ENCODE measurements around the gene ZCWPW1. TPM values are rescaled to one million over a fixed set of nuclear protein-coding genes. Genes with fewer than 3 reads are reported as not detected.

ZCWPW1 gene
- total RNA-seq, 2 donors from 2014 or later: 1.6 to 3.3 TPM

DNA sequence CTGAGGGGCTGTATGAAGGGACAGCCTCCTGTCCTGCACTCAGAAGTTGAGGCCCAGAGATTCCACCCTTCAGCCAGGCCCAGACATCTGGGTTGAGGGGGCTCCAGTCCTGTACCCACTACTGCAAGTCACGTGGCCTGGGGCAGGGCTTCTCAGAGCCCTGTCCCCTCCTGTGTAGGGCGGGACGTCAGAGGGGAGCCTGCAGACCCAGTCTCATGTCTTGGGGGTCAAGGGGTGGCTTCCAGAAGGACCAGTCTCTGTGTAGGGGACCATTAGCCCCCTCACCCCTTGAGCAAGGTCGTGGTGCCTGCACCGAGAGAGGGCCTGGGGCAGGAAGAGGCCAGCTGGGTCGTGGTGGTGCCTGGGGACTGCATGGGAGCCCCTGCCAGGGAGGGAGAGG is 55.8 kb downstream of the ZCWPW1 start:
- TF ChIP-seq, protein P1, sequence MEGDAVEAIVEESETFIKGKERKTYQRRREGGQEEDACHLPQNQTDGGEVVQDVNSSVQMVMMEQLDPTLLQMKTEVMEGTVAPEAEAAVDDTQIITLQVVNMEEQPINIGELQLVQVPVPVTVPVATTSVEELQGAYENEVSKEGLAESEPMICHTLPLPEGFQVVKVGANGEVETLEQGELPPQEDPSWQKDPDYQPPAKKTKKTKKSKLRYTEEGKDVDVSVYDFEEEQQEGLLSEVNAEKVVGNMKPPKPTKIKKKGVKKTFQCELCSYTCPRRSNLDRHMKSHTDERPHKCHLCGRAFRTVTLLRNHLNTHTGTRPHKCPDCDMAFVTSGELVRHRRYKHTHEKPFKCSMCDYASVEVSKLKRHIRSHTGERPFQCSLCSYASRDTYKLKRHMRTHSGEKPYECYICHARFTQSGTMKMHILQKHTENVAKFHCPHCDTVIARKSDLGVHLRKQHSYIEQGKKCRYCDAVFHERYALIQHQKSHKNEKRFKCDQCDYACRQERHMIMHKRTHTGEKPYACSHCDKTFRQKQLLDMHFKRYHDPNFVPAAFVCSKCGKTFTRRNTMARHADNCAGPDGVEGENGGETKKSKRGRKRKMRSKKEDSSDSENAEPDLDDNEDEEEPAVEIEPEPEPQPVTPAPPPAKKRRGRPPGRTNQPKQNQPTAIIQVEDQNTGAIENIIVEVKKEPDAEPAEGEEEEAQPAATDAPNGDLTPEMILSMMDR (IDR thresholded peaks at IDR 0.05): no peak
- no peak for TF ChIP-seq POLR2A (IDR thresholded peaks at IDR 0.05)
- ATAC-seq (no peak), DNase-seq (no peak)
- Histone ChIP-seq H3K36me3 (replicated peaks in 1 of 2; ENCODE audit: insufficient read depth in 1 of 2, low read depth in 2 of 2) (no peaks in the 10 kb centered on the region), H3K4me1 (no peaks in the 10 kb centered on the region), H3K9me3 (no peaks in the 10 kb centered on the region), H3K27ac (peak overlapping the region in 1 of 4 donors; percentile 61), H3K27me3 (no peaks in the 10 kb centered on the region), H3K4me3 (no peak overlapping the region)
- intact Hi-C loops (cut with DNase I): no loop called here
- WGBS, 2 donors: 40 to 58% methylated on average over 2 to 6 of the region's 6 CpGs

DNA sequence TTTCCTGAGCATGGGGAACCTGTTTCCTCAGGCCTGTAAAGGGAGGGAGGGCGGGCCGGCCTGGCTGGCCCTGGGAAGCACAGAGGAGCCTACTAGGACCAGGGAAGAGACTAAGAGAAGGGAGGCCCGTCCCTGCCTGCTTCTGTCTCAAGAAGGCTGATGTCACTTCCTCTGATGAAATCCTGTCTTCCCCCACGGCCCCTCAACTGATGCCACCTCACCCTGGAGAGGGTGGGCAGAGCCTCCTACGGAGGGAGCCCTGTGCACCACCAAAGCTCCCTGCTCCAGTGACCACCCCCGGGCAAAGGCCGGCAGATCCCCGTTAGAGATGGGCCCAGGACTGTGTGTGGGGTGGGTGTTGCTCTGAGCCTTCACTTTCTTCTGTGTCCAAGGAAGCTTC is 56.2 kb downstream of the ZCWPW1 start:
- no peak overlapping the region for H3K4me3 ChIP-seq
- no peaks in the 10 kb centered on the region for H3K4me1 ChIP-seq
- no peak for TF ChIP-seq POLR2A (IDR thresholded peaks at IDR 0.05)
- TF ChIP-seq, protein P1 (IDR thresholded peaks at IDR 0.05): no peak
- H3K27ac ChIP-seq: peak overlapping the region in 1 of 4 donors; percentile 61
- intact Hi-C loops (cut with DNase I): no loop called here
- H3K36me3 ChIP-seq (replicated peaks in 1 of 2; ENCODE audit: insufficient read depth in 1 of 2, low read depth in 2 of 2): no peaks in the 10 kb centered on the region
- no peaks in the 10 kb centered on the region for H3K9me3 ChIP-seq
- peak in 1 of 4 donors; percentile 60 for DNase-seq
- H3K27me3 ChIP-seq: no peaks in the 10 kb centered on the region
- ATAC-seq: no peak
- 37 to 43% methylated on average over 4 to 8 of the region's 8 CpGs for WGBS, 2 donors

DNA sequence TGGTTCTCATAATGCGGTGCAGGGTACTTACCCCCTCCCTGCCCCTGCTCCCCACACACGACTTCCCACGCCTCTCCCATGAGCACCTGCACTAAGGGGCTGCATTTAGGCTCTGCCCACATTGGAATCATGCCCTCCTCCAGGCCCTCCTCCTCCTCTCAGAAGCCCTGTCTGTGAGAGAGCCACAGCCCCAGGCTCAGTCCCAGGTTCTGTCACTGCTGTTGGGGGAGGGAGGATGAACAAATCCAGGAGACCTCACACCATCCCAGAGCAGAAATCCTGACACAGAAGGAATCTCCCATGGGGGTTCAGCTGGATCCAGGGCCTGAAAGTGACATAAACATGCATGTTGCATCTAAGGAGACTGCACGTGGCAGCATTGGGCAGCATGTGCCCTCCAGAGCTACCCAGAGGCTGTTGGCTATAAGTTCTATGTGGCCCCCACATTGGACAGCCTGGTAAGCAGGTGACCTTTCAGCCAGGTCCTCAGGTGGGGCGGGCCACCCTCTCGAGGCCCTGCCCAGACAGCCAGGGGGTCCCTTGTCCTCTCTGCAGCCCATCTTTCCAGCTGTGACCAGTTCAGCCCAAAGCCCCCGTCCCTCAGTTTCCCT is 56.8 kb downstream of the ZCWPW1 start:
- H3K27me3 ChIP-seq: no peaks in the 10 kb centered on the region
- DNase-seq (no peak), ATAC-seq (no peak)
- WGBS, 2 donors: 63 to 77% methylated on average over 3 to 7 of the region's 7 CpGs
- no peak overlapping the region for H3K4me3 ChIP-seq
- intact Hi-C loops (cut with DNase I): no loop called here
- no peaks in the 10 kb centered on the region for H3K36me3 ChIP-seq (replicated peaks in 1 of 2; ENCODE audit: insufficient read depth in 1 of 2, low read depth in 2 of 2)
- H3K9me3 ChIP-seq: no peaks in the 10 kb centered on the region
- no peaks in the 10 kb centered on the region for H3K4me1 ChIP-seq
- no peak overlapping the region for H3K27ac ChIP-seq
- TF ChIP-seq POLR2A (IDR thresholded peaks at IDR 0.05): no peak
- TF ChIP-seq, protein P1 (IDR thresholded peaks at IDR 0.05): no peak

DNA sequence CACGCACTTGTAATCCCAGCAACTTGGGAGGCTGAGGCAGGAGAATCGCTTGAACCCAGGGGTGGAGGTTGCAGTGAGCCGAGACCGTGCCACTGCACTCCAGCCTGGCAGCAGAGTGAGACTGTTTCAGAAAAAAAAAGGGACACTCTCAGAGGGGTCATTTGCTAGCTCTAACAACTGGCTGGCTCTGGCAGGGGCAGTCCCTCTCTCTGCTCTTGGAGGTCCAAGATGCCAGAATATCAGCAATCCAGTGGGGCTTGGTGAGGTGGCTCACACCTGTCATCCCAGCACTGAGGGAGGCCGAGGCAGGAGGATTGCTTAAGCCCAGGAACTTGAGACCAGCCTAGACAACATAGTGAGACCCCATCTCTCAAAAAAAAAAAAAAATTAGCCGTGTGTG is 57.8 kb downstream of the ZCWPW1 start:
- no peaks in the 10 kb centered on the region for H3K27me3 ChIP-seq
- 75 to 86% methylated on average over 6 of the region's 6 CpGs for WGBS, 2 donors
- no peak overlapping the region for H3K27ac ChIP-seq
- intact Hi-C loops (cut with DNase I): no loop called here
- H3K4me3 ChIP-seq: no peak overlapping the region
- no peaks in the 10 kb centered on the region for H3K36me3 ChIP-seq (replicated peaks in 1 of 2; ENCODE audit: insufficient read depth in 1 of 2, low read depth in 2 of 2)
- H3K9me3 ChIP-seq: no peaks in the 10 kb centered on the region
- DNase-seq: no peak
- TF ChIP-seq, protein P1 (IDR thresholded peaks at IDR 0.05): no peak
- TF ChIP-seq POLR2A (IDR thresholded peaks at IDR 0.05): no peak
- no peaks in the 10 kb centered on the region for H3K4me1 ChIP-seq
- ATAC-seq: no peak

DNA sequence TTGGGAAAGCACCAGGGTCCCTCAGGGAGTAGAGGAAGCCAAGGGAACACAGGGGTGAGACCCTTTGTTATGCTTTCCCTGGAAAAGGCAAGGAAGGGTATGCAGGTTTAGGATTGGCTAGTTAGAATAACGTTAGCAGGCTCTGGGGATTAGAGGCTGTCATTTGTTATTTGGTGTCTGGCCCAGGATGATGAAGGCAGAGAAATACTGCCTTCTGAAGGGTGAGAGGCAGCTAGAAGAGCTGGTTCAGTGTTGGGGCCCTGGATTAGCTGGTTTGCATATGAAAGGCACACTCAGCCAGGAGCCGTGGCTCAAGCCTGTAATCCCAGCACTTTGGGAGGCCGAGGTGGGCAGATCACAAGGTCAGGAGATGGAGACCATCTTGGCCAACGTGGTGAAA is 58.2 kb downstream of the ZCWPW1 start:
- 36 to 43% methylated on average over 4 of the region's 4 CpGs for WGBS, 2 donors
- no peaks in the 10 kb centered on the region for H3K9me3 ChIP-seq
- no peak for DNase-seq

More for the DNA sequence above, 58.2 kb downstream of the ZCWPW1 start:
- Histone ChIP-seq H3K4me3 (no peak overlapping the region), H3K4me1 (no peaks in the 10 kb centered on the region), H3K27ac (no peak overlapping the region), H3K36me3 (replicated peaks in 1 of 2; ENCODE audit: insufficient read depth in 1 of 2, low read depth in 2 of 2) (no peaks in the 10 kb centered on the region), H3K27me3 (no peaks in the 10 kb centered on the region)
- TF ChIP-seq, protein P1 (IDR thresholded peaks at IDR 0.05): no peak
- TF ChIP-seq POLR2A (IDR thresholded peaks at IDR 0.05): no peak
- intact Hi-C loops (cut with DNase I): no loop called here
- ATAC-seq: no peak
